Ishikawa (cell line): ENCODE measurements around the gene GAS2L2.

ENCODE experiments used
- CREB1 ChIP-seq: IDR thresholded peaks from 2 replicates; pipeline ENCODE4 v1.6.1; 2012; ENCODE audit warnings: low read depth
- EGR1 ChIP-seq: IDR thresholded peaks from 2 replicates; pipeline ENCODE4 v1.6.1; 2012
- EP300 ChIP-seq: IDR thresholded peaks from 2 replicates; pipeline ENCODE4 v1.6.1; 2012; ENCODE audit warnings: borderline replicate concordance
- NFIC ChIP-seq: IDR thresholded peaks from 2 replicates; pipeline ENCODE4 v1.6.1; 2012
- TAF1 ChIP-seq: IDR thresholded peaks from 2 replicates; pipeline ENCODE4 v1.6.1; 2012; ENCODE audit warnings: low read depth, mild to moderate bottlenecking

DNA sequence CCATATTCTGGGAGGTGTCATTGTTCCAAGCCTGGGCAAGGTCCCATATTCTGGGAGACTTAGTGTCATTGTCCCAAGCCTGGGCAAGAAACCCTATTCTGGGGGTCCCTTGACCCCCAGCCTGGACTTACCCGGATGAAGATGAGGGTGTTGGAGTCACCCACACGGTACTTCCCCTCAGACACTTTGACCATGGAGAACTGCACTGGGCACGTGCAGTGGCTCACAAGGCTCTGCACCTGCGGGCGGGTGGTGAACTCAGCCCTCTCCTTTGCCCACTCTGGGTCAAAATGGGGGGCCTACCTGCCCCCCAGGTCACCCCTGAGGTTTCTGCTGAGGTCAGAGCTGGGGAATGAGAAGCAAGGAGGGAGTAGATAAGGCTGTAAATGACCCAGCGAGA is 4.1 kb downstream of the GAS2L2 start:
- TF ChIP-seq CREB1 (no peak), NFIC (no peak), EP300 (no peak), EGR1 (no peak), TAF1 (no peak)
